OCI-LY7 (cell line): Measurements from ENCODE around the gene EPHX1.

ENCODE experiments used
- EZH2phosphoT487 ChIP-seq: fragments of 200-600 bp; sonication (generic); IDR thresholded peaks from 2 replicates; pipeline ENCODE4 v1.6.1; 2018; ENCODE audit warnings: low read depth, borderline replicate concordance, mild to moderate bottlenecking, mixed run types, antibody characterized with exemption, low read length, moderate library complexity, mixed read lengths
- TF ChIP-seq, protein P1 (sequence below): fragments of 200-600 bp; sonication (generic); conservative IDR thresholded peaks from 2 replicates; pipeline ENCODE4 v1.5.1; 2014; ENCODE audit warnings: mild to moderate bottlenecking, antibody characterized with exemption, low read length, moderate library complexity, mixed read lengths

GRCh38 chr1:225820522-225821120 is 10.7 kb downstream of the EPHX1 start:
- TF ChIP-seq, protein P1, sequence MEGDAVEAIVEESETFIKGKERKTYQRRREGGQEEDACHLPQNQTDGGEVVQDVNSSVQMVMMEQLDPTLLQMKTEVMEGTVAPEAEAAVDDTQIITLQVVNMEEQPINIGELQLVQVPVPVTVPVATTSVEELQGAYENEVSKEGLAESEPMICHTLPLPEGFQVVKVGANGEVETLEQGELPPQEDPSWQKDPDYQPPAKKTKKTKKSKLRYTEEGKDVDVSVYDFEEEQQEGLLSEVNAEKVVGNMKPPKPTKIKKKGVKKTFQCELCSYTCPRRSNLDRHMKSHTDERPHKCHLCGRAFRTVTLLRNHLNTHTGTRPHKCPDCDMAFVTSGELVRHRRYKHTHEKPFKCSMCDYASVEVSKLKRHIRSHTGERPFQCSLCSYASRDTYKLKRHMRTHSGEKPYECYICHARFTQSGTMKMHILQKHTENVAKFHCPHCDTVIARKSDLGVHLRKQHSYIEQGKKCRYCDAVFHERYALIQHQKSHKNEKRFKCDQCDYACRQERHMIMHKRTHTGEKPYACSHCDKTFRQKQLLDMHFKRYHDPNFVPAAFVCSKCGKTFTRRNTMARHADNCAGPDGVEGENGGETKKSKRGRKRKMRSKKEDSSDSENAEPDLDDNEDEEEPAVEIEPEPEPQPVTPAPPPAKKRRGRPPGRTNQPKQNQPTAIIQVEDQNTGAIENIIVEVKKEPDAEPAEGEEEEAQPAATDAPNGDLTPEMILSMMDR: no peak
- TF ChIP-seq EZH2phosphoT487: no peak
